Midbrain (tissue), 1 donor: ENCODE data around the gene HNRNPA3.

Source experiments
- DNase-seq: peaks from one replicate; lab custom pipeline; 2025; lab: John Stamatoyannopoulos, UW

Gene HNRNPA3

DNA sequence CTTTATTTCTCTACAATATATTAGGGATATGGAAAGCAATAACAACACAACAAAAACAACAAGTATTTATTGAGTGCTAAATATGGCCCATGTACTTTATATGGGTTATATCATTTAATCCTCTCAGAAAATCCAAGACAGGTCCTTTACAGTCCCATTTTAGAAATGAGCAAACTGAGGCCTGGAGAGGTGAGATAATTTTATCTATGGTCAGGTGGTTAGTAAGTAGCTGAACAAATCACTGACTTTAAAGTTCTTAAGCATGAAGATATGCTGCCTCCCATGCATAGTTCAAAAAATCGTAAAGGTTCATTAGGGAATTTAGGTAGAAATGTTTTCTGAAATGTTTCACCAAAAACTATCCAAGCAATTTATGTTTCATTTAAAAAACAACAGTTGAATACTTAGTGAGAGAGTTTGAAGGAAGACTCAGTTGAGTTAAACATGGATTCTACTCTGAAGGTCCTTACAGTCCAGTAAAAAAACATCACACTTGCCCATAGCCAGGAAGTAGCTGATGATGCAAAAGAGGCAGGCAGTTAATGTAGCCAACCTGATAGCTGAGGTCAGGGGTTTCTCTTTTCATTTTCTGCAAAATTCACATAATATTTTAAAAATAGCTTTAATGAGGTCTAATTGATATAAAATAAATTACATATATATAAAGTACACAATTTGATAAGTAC, 59.5 kb downstream of the HNRNPA3 start:
- DNase-seq: no peak

DNA sequence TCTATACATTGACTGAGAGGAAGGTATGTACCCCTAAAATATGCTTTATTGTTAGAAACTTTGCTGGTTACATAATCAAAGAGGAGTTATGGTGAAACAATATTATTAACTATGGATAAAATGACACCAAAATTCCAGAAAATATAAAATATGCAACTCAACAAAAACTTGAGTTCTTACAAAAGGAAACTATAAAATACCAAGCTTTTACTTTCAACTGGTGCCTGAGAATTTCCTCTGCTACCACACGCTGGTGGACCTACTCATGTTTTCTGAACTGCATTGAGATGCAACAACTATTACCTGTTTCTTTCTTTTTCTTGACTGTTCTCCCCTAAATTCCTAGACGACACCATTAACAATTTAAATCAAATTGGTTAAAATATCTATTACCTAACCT, 60.2 kb downstream of the HNRNPA3 start:
- no peak for DNase-seq

DNA sequence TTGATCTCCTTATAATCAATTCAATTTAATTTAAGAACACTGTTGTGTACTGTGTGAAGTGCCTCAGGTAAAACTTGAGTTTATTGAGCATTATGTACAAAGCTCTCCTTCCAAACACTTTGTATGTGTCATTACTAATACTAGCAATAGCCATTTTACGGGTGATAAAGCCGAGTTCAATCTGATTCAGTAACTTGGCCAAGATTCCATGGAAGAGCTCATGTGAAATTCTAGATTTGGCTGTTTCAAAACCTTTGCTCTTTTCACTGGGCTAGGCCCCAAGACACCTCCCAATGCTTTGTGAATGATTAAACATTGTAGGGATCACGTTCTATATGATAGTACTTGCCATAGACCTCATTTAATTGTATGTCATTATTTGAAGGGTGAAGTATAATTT, 60.8 kb downstream of the HNRNPA3 start:
- DNase-seq: no peak
